Activated T-cell treated with anti-CD3 and anti-CD28 coated beads for 24 hours (primary cell): ENCODE measurements around the gene MS4A12.
"Not testable (repeated sequence)": the region's sequence is repeated elsewhere in the genome, so short reads cannot be mapped to it uniquely, and the experiment has no call there.

Experiments used
- DNase-seq: peaks from one replicate; pipeline ENCODE4 v3.0.0-alpha.2; 2020; ENCODE audit warnings: low read depth

Gene MS4A12

DNA sequence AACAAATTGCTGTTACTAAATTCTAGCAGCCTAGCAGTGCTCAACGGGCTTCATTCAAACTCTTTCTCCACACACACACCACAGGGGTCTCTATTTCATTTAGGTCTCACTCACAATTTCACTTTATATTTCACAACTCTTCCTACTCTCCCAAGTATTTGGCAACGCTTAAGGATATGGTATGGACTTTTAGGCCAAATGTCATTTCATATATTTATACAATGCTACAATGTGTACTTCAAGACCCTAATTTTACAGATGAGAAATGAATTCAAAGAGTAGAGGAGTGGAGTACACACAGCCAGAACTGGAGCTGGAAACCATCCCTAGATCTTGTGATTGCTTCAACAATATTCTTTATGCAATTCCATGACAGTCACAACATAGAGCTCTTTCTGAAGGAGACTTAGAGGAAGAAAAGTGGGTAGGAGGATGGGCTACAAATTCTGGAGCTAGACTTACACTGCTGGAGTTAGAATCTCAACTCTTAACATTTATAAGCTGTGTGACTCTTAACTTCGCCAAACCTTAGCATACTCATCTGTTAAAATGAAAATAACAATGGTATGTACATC, 20.2 kb downstream of the MS4A12 start:
- DNase-seq: no peak

DNA sequence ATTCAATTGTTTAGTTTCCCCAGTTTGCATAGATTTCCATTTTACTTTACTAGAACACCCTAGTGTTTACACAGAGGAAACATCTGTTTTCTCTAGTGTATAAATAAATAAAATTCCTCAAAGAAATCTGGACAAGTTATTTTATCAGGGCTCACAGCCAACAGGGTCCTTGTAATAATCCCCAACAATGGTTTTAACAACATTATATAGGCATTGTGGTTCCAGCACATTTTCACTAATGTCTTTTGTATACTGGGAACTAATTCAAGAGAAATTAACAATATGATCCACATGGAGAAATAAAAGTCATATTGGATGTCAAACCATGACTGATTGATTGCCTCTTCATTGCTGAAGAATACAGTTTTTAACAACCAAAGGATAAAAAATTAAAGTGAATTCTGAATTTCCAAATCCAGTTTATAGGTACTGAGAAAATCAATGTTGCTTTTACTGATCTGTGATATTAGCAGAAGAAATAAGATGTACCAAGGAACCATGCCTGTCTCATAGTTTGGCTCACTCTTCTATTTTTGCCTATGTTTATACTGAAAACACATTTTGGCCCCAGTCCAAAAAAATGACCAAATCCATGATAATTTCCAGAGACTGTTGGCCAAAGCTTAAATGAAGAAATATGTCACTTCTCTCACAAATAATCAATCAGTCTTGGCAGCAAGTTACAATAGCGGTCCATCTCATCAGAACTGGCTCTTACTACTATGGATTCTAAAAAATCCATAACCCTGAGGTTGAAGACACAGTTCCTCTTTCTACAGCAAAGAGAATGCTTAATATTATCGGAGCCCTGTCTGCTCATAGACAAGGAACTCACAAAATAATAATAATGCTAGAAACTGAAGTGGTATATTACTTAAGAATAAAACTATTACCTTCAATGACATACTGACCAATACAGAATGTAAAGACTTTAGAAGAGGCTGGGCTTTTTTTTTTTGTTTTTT, 21.2 kb downstream of the MS4A12 start:
- DNase-seq: no peak

DNA sequence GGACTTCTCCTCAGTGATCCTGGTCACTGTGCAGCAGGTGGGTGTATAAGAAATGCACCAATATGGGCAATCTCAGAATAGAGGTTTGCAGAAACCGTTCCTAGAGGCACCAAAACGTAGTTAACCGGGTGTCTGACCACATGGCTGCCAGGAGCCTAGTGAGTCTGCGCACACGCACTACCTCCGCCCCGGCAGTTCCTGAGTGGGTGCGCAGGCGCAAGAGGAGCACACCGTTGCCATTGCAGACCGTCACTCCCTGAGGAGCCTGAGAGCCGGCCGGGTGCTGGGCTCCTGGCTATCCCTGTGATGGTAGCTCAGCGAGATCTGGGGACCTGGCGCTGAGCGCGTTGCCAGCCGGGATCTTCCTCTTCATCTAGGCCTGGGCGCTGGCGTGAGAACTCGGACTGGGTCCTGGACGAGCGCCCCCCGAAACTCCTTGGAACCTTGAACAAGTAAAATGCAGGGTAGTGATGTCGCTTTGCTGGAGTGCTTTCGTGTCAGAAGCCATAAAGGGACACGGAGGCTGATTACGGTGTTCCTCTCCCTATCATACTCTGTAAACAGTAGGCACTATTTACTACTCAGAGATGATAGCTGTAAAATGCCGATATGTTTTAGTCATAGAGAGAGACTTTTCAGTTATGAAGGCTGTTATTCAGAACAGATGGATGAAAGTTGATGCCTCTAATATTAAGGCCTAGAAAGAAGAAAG, 22.7 kb downstream of the MS4A12 start, which contains the start of gene MS4A13:
Gene MS4A13 (plus strand): TSS at position 249 of the 712 bp plus-strand sequence. CDS start 2,692 bp downstream, outside the sequence.
- no peak for DNase-seq

DNA sequence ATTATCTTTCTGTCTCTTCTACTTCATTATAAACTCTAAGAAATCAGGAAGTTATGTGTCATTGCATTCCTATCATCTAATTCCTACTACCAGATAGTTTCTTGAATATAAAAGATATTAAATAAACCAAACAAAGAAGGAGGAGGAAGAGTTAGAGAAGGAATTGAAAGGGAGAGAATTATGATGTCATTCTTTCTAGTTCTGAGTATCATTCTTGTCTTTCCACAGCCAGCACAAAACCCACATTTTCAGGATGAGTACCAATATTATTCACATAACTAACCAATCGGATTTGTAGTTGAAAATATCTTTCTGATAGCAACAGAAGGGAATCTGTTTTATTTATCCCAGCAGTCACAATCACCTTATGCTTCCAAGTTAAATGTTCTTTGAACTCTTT, 35.9 kb downstream of the MS4A12 start:
- DNase-seq: no peak

DNA sequence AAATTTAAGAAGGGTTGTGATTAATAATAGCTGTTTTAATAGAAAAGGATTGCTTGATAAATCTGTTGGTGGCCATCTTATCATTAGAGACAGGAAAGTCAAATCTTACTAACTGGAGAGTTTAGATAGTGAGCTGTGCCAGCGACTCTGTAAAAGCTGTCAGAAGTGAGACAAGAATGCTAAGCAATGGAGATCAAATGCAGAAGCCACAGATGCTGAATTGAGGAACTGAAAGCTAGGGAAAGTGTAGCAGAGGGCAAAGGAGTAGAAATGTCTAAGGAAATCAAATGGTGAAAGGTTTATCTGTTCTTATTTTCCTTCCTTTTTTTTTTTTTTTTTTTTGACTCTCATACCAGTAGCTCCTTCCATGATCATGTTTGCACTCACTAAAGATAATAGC, 36.4 kb downstream of the MS4A12 start:
- DNase-seq: no peak

DNA sequence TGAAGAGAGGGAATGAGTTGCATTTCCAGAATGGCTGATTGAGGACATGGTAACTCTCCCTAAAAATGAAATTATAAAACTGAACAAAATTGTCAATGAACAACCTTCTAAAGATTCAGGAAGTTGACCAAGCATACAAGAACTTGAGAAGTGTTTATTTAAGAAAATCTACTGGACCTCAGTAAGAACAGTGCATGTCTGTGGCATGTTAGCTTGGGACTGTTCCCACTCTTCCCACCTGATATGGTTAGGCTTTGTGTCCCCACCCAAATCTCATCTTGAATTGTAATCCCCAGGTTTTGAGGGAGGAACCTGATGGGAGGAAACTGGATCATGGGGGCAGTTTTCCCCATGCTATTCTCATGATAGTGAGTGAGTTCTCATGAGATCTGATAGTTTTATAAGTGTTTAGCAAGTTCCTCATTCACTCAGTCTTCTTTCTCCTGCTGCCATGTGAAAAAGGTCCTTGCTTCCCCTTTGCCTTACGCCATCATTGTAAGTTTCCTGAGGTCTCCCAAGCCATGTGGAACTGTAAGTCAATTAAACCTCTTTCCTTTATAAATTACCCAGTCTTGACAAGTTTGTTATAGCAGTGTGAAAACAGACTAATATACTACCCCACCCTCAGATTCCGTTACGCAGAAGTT, 38.0 kb downstream of the MS4A12 start:
- no peak for DNase-seq

DNA sequence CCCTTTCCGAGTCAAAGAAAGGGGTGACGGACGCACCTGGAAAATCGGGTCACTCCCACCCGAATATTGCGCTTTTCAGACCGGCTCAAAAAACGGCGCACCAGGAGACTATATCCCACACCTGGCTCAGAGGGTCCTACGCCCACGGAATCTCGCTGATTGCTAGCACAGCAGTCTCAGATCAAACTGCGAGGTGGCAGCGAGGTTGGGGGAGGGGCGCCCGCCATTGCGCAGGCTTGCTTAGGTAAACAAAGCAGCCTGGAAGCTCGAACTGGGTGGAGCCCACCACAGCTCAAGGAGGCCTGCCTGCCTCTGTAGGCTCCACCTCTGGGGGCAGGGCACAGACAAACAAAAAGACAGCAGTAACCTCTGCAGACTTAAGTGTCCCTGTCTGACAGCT, 39.8 kb downstream of the MS4A12 start:
- not testable (repeated sequence) for DNase-seq

DNA sequence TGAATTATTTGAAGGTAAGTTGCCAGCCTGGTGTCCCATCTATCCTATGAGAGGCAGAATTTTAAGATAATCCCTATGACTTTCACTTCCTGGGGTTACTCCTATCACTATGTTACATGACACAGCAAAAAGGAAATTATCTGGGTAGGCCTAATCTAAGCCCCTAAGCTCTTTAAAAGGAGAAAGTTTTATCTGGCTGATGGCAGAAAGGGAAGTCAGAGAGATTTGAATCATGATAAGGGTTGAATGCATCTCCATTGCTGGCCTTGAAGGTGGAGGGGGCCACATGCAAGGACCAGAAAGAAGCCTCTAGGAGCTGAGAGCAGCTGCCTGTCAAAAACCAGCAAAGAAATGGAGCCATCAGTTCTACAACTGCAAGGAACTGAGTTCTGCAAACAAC, 46.0 kb downstream of the MS4A12 start:
- not testable (repeated sequence) for DNase-seq

DNA sequence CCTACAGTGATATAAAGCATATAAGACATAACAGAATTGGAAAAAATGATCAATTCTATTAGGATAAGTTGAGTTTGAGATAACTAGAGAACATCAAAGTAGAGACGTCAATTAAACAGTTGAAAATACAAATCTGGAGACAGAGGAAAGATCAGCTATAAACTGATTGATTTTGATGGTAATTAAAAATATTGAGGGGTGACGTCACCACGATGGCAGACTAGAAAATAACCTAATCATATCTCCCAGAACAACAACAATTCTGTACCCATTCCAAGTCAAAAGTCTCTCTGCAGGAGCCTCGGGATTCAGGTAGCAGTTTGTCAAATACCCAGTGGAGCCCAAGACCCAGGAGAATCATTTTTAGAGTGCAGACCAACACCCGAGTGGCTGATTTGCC, 51.5 kb downstream of the MS4A12 start:
- DNase-seq: no peak
